Measurements from ENCODE around the gene ASIC4.

DNA sequence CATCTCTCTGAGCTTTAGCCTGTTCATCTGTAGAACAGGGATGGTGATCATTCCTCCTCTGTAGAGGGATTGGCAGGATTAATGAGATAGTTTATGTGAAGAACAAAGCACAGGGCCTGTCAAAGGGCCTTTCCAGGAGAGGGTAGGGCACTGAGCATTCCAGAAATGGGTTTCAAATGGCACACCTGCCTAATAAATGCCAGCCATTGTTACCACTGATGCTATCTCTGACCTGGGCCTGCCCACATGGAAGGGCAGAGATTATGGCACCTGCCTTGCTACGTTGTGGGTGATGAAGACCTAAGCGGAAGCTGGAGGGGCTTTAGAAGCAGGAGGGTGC lies 46.6 kb upstream of the ASIC4 start:
- TF ChIP-seq CTCF (IDR thresholded peaks at IDR 0.05) (no peak), HMGA2 (CRISPR knock-in tag; IDR thresholded peaks at IDR 0.05) (no peak), PRDM15 (CRISPR knock-in tag; IDR thresholded peaks at IDR 0.05) (no peak), ESRRA (CRISPR knock-in tag; IDR thresholded peaks at IDR 0.05; ENCODE audit: borderline replicate concordance) (no peak), JUN (CRISPR knock-in tag; IDR thresholded peaks at IDR 0.05) (no peak), ZNF317 (CRISPR knock-in tag; IDR thresholded peaks at IDR 0.05; ENCODE audit: borderline replicate concordance, low read depth) (no peak), ATF2 (CRISPR knock-in tag; IDR thresholded peaks at IDR 0.05; ENCODE audit: borderline replicate concordance, low read depth) (no peak), TCF7 (CRISPR knock-in tag; IDR thresholded peaks at IDR 0.05; ENCODE audit: low read depth) (no peak), ZNF138 (CRISPR knock-in tag; conservative IDR thresholded peaks at IDR 0.05) (no peak)

All from WTC11 (cell line).